GM23248 (cell line): Measurements from ENCODE around the gene KEAP1.

Experiments used
- EZH2 ChIP-seq: fragments of 200-600 bp; sonication (generic); IDR thresholded peaks from 2 replicates; pipeline ENCODE4 v1.6.1; 2018; ENCODE audit warnings: antibody characterized with exemption, mild to moderate bottlenecking; ENCODE audit not compliant: insufficient read depth, poor library complexity, severe bottlenecking
- EZH2phosphoT487 ChIP-seq: fragments of 200-600 bp; sonication (generic); IDR thresholded peaks from 2 replicates; pipeline ENCODE4 v1.6.1; 2018; ENCODE audit warnings: antibody characterized with exemption, moderate library complexity, mild to moderate bottlenecking, low read depth; ENCODE audit not compliant: insufficient read depth

DNA sequence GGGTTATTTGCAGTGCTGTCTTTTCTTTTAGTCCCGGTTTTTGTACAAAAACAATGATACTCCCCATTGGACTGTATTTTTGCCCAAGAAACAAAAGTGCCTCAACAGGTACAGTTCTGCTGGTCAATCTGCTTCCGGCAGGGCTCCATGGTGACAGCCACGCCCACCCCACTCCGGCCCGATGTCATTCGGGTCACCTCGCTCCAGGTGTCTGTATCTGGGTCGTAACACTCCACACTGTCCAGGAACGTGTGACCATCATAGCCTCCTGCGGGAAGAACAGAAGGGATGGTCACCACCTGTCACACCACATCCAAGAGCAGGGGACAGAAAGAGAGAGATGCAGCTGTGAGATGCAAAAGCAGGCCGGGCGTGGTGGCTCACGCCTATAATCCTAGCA is 16.6 kb downstream of the KEAP1 start:
- TF ChIP-seq EZH2phosphoT487 (no peak), EZH2 (no peak)
